H9 (cell line): Measurements from ENCODE around the gene NUDT14. TPM values are rescaled to one million over a fixed set of nuclear protein-coding genes. Genes with fewer than 3 reads are reported as not detected.
A peak's percentile ranks its signal among the peaks of the same experiment; 100 is the strongest.

Experiments
- DNase-seq: peaks from one replicate; pipeline ENCODE4 v3.0.0-alpha.2; 2017
- H2AFZ ChIP-seq: one replicate; pipeline ENCODE4 v1.6.1; 2013; ENCODE audit warnings: mild to moderate bottlenecking, low read length, control low read depth, moderate library complexity
- H2AK5ac ChIP-seq: 2 replicates; pipeline ENCODE4 v1.6.1; 2013; ENCODE audit warnings: low read length, control low read depth, mixed read lengths; ENCODE audit not compliant: insufficient read length
- H2BK120ac ChIP-seq: one replicate; pipeline ENCODE4 v1.6.1; 2013; ENCODE audit warnings: low read depth, mild to moderate bottlenecking, low read length, control low read depth, inconsistent platforms; ENCODE audit not compliant: poor library complexity, severe bottlenecking
- H2BK12ac ChIP-seq: 2 replicates; pipeline ENCODE4 v1.6.1; 2013; ENCODE audit warnings: low read length, control low read depth, mixed read lengths, low read depth; ENCODE audit not compliant: insufficient read length
- H2BK15ac ChIP-seq: 2 replicates; pipeline ENCODE4 v1.6.1; 2013; ENCODE audit warnings: low read depth, low read length, control low read depth
- H2BK20ac ChIP-seq: one replicate; pipeline ENCODE4 v1.6.1; 2013; ENCODE audit warnings: low read depth, mild to moderate bottlenecking, low read length, control low read depth, inconsistent platforms; ENCODE audit not compliant: poor library complexity, severe bottlenecking
- H2BK5ac ChIP-seq: 2 replicates; pipeline ENCODE4 v1.6.1; 2013; ENCODE audit warnings: low read length, control low read depth, mixed read lengths; ENCODE audit not compliant: insufficient read length
- H3K14ac ChIP-seq: 2 replicates; pipeline ENCODE4 v1.6.1; 2013; ENCODE audit warnings: low read length, control low read depth; ENCODE audit not compliant: insufficient read depth
- H3K18ac ChIP-seq: 2 replicates; pipeline ENCODE4 v1.6.1; 2013; ENCODE audit warnings: low read depth, mild to moderate bottlenecking, mixed read lengths, low read length, control low read depth; ENCODE audit not compliant: insufficient read length
- H3K23ac ChIP-seq: 2 replicates; pipeline ENCODE4 v1.6.1; 2013; ENCODE audit warnings: low read length, control low read depth, mixed read lengths, low read depth; ENCODE audit not compliant: insufficient read length
- H3K23me2 ChIP-seq: 2 replicates; pipeline ENCODE4 v1.6.1; 2013; ENCODE audit warnings: low read depth, mild to moderate bottlenecking, mixed read lengths, low read length, control low read depth; ENCODE audit not compliant: insufficient read length, poor library complexity, severe bottlenecking
- H3K27ac ChIP-seq: 2 replicates; pipeline ENCODE4 v1.5.1; 2013; ENCODE audit warnings: low read length, control low read depth, mixed read lengths, low read depth; ENCODE audit not compliant: insufficient read length
- H3K27me3 ChIP-seq: 2 replicates; pipeline ENCODE4 v1.6.1; 2013; ENCODE audit warnings: low read length, control low read depth, inconsistent platforms; ENCODE audit not compliant: insufficient read depth
- H3K4ac ChIP-seq: 2 replicates; pipeline ENCODE4 v1.6.1; 2013; ENCODE audit warnings: low read depth, mild to moderate bottlenecking, control low read depth, inconsistent platforms, low read length, moderate library complexity
- H3K4me1 ChIP-seq: 2 replicates; pipeline ENCODE4 v1.6.1; 2013; ENCODE audit warnings: low read length, control low read depth, inconsistent platforms; ENCODE audit not compliant: insufficient read depth
- H3K4me2 ChIP-seq: 2 replicates; pipeline ENCODE4 v1.6.1; 2013; ENCODE audit warnings: low read length, control low read depth, mixed read lengths; ENCODE audit not compliant: insufficient read length, insufficient read depth
- H3K56ac ChIP-seq: 2 replicates; pipeline ENCODE4 v1.6.1; 2013; ENCODE audit warnings: low read depth, mild to moderate bottlenecking, mixed read lengths, low read length, control low read depth; ENCODE audit not compliant: insufficient read length
- H3K79me1 ChIP-seq: 2 replicates; pipeline ENCODE4 v1.6.1; 2013; ENCODE audit warnings: low read depth, mild to moderate bottlenecking, moderate library complexity, low read length, control low read depth, inconsistent platforms; ENCODE audit not compliant: insufficient read depth, poor library complexity, severe bottlenecking
- H3K79me2 ChIP-seq: 2 replicates; pipeline ENCODE4 v1.6.1; 2013; ENCODE audit warnings: low read length, control low read depth, inconsistent platforms; ENCODE audit not compliant: insufficient read depth
- H3K9ac ChIP-seq: 2 replicates; pipeline ENCODE4 v1.6.1; 2013; ENCODE audit warnings: low read length, control low read depth, mixed read lengths; ENCODE audit not compliant: insufficient read length; ENCODE audit errors: extremely low read depth
- H3K9me3 ChIP-seq: one replicate; pipeline ENCODE4 v1.6.1; 2013; ENCODE audit warnings: low read depth, low read length, inconsistent platforms; ENCODE audit not compliant: control insufficient read depth
- H3T11ph ChIP-seq: one replicate; pipeline ENCODE4 v1.6.1; 2013; ENCODE audit warnings: mild to moderate bottlenecking, low read length, control low read depth, inconsistent platforms
- H4K20me1 ChIP-seq: one replicate; pipeline ENCODE4 v1.6.1; 2013; ENCODE audit not compliant: control insufficient read depth, insufficient read length, insufficient read depth
- H4K5ac ChIP-seq: 2 replicates; pipeline ENCODE4 v1.6.1; 2013; ENCODE audit warnings: low read depth, mild to moderate bottlenecking, mixed read lengths, low read length, control low read depth; ENCODE audit not compliant: insufficient read length
- H4K8ac ChIP-seq: replicated peaks from 2 replicates; pipeline ENCODE4 v1.6.1; 2013; ENCODE audit warnings: low read length, control low read depth, mixed read lengths, low read depth; ENCODE audit not compliant: insufficient read length
- H4K91ac ChIP-seq: 2 replicates; pipeline ENCODE4 v1.6.1; 2013; ENCODE audit warnings: low read depth, mild to moderate bottlenecking, moderate library complexity, mixed read lengths, low read length, control low read depth; ENCODE audit not compliant: insufficient read length
- H3K27ac Mint-ChIP-seq, 3 experiments: 2 replicates in 2 of 3; 3 replicates in 1 of 3; pipeline ENCODE4 v1.8.0; 2020 to 2021; ENCODE audit warnings: mixed read lengths in 3 of 3, mild to moderate bottlenecking in 1 of 3, moderate library complexity in 1 of 3
- H3K27me3 Mint-ChIP-seq: 2 replicates; pipeline ENCODE4 v1.8.0; 2021; ENCODE audit warnings: low read depth, mild to moderate bottlenecking, moderate library complexity, mixed read lengths
- H3K36me3 Mint-ChIP-seq, 3 experiments: 2 replicates in 2 of 3; 3 replicates in 1 of 3; pipeline ENCODE4 v1.8.0; 2020 to 2021; ENCODE audit warnings: low read depth in 3 of 3, mixed read lengths in 3 of 3; ENCODE audit not compliant: insufficient read depth in 1 of 3
- H3K4me1 Mint-ChIP-seq, 2 experiments: 2 replicates each; pipeline ENCODE4 v1.8.0; 2020; ENCODE audit warnings: mixed read lengths in 2 of 2
- H3K4me3 Mint-ChIP-seq, 2 experiments: 2 replicates in 1 of 2; 3 replicates in 1 of 2; pipeline ENCODE4 v1.8.0; 2020 to 2021; ENCODE audit warnings: mild to moderate bottlenecking in 2 of 2, mixed read lengths in 2 of 2, moderate library complexity in 1 of 2
- H3K9me3 Mint-ChIP-seq, 2 experiments: 2 replicates in 1 of 2; 3 replicates in 1 of 2; pipeline ENCODE4 v1.8.0; 2020; ENCODE audit warnings: mild to moderate bottlenecking in 2 of 2, mixed read lengths in 2 of 2, moderate library complexity in 1 of 2
- WGBS: extraction: QIAGEN DNeasy Blood & Tissue Kit; methylation state at CpG from one replicate; pipeline ENCODE4 v1.1.7; 2013; ENCODE audit warnings: missing lambda C conversion rate, low lambda C conversion rate, mixed read lengths; ENCODE audit not compliant: insufficient read length; ENCODE audit errors: extremely low coverage; 5-methylcytosine and 5-hydroxymethylcytosine counted together
- total RNA-seq: library from RNA; stranded (reverse); gene quantifications from 2 replicates; pipeline ENCODE4 v1.2.1, GENCODE V29; 2021
- TF ChIP-seq, protein P1 (sequence below): fragments of 200-600 bp; sonication (generic); conservative IDR thresholded peaks from 3 replicates; pipeline ENCODE4 v1.8.0; 2021; ENCODE audit warnings: antibody characterized with exemption, mild to moderate bottlenecking

The NUDT14 gene
- total RNA-seq, 1 experiment from 2014 or later, result 41.1 TPM

DNA sequence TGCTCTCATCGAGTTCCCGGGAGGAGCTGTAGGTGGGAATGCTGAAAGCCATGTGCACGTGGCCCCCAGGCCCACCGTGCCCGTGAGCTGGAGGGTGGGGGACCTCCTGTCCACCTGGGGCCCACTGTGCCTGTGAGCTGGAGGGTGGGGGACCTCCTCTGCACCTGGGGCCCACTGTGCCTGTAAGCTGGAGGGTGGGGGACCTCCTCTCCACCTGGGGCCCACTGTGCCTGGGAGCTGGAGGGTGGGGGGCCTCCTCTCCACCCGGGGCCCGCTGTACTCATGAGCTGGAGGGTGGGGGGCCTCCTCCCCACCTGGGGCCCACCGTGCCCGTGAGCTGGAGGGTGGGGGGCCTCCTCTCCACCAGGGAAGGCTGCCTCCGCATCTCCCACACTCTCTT lies 13.9 kb upstream of the NUDT14 start:
- Histone ChIP-seq H2AFZ (no peak overlapping the region), H3K4me1 (no peaks in the 10 kb centered on the region; the same call in 1 of the 2 replicates), H3K4me2 (no peak overlapping the region), H4K20me1 (no peaks in the 10 kb centered on the region), H3K9ac (no peak overlapping the region), H3K9me3 (no peaks in the 10 kb centered on the region), H3K4ac (no peak overlapping the region), H2BK12ac (no peak overlapping the region), H3K79me1 (no peaks in the 10 kb centered on the region), H2BK120ac (no peak overlapping the region), H3K79me2 (no peaks in the 10 kb centered on the region), H4K5ac (no peak overlapping the region), H4K91ac (no peak overlapping the region), H2AK5ac (no peak overlapping the region), H3K14ac (no peak overlapping the region), H3T11ph (no peak overlapping the region), H3K18ac (no peak overlapping the region), H2BK15ac (no peak overlapping the region), H3K56ac (no peak overlapping the region), H3K27ac (no peak overlapping the region), H2BK5ac (no peak overlapping the region), H3K27me3 (no peaks in the 10 kb centered on the region; the same call in 1 of the 2 replicates), H3K23me2 (no peaks in the 10 kb centered on the region), H4K8ac (no peak overlapping the region), H3K23ac (no peak overlapping the region), H2BK20ac (no peak overlapping the region)
- no peak for DNase-seq
- no peak overlapping the region for H3K27ac Mint-ChIP-seq
- no peaks in the 10 kb centered on the region for H3K9me3 Mint-ChIP-seq
- TF ChIP-seq, protein P1, sequence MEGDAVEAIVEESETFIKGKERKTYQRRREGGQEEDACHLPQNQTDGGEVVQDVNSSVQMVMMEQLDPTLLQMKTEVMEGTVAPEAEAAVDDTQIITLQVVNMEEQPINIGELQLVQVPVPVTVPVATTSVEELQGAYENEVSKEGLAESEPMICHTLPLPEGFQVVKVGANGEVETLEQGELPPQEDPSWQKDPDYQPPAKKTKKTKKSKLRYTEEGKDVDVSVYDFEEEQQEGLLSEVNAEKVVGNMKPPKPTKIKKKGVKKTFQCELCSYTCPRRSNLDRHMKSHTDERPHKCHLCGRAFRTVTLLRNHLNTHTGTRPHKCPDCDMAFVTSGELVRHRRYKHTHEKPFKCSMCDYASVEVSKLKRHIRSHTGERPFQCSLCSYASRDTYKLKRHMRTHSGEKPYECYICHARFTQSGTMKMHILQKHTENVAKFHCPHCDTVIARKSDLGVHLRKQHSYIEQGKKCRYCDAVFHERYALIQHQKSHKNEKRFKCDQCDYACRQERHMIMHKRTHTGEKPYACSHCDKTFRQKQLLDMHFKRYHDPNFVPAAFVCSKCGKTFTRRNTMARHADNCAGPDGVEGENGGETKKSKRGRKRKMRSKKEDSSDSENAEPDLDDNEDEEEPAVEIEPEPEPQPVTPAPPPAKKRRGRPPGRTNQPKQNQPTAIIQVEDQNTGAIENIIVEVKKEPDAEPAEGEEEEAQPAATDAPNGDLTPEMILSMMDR, result no peak
- H3K4me3 Mint-ChIP-seq, result peak overlapping the region in 1 of 2 experiments; percentile 6; a peak in 1 of 5 replicates
- no CpG with 5 or more reads among the region's 10 CpGs for WGBS
- no peaks in the 10 kb centered on the region for H3K36me3 Mint-ChIP-seq
- H3K27me3 Mint-ChIP-seq, result peaks cover 44% of the 10 kb centered on the region
- peaks cover 17 to 18% of the 10 kb centered on the region in 2 experiments for H3K4me1 Mint-ChIP-seq
